HG02938 (cell line): ENCODE results near the gene SLC4A2.

Source experiments
- ATAC-seq: cut with Tn5 transposase; IDR thresholded peaks from one replicate; pipeline ENCODE4 v1.9.1; 2021; ENCODE audit warnings: mild to moderate bottlenecking, moderate library complexity; ENCODE audit not compliant: unreplicated experiment

Gene SLC4A2

GRCh38 chr7:151077705-151078232, 18.4 kb downstream of the SLC4A2 start:
- ATAC-seq: no peak

DNA sequence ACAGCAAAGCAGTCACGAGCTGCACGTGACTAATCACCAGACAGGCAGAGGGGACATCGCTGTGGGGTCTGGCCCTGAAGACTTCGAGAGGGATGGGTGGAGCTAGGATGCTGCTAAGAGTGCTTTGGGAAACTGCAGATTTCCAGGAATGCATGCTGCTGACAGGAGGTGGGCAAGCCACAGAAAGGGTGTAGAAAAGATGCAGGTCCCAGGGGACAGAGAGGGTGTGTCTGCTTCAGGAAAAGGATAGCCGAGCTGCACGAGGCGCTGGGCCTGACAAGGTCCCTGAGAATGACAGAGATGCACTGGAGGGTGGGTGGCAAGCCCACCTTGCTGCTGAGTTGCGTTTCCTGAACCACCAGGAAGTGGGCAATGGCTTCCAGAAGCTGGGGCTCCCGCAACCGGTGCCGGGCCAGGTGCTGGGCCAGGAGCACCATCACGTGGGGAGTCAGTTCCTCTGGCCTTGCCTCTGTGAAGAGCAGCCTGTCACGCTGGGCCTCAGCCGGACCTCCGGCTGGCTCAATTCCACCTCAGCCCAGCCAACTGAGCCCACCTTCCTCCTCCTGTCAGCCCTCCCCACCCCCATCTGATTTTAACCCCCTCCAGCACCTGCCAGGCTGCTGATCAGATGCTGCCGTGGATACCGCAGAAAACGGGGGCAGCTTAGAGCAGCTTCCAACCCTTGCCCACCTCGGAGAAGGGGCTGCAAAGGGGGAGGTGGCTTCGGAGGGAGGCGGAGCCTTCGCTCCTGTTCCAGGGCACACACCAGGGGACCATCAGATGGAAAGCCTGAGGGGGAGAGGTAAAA, 19.0 kb downstream of the SLC4A2 start:
- ATAC-seq: no peak

- no peak for ATAC-seq
Observed at GRCh38 chr7:151079199-151079910, 20.0 kb downstream of the SLC4A2 start.

DNA sequence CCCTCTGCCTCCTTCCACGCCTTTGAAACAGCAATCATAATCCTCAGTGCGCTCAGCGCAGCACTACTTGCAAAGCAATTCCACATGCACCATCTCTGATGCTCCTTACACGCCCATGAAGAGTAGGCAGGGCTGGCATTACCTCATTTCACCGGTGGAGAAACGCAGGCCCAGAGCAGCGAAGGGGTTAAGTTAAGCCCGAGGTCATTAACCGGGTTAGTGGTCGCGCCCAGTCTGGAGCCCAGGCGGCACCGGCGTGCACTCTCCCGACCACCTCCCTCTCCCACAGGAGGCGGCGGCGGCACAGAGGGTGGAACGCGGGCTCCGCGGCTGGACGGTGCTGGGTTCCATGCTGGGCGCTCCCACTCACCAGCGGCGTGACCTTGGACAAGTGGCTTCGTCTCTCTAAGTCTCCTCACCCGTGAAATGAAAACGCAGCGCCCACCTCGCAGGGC, 20.7 kb downstream of the SLC4A2 start:
- ATAC-seq: peak; percentile 10

GRCh38 chr7:151080522-151081169, 21.3 kb downstream of the SLC4A2 start, which contains the start of gene FASTK:
FASTK (minus strand) TSS chr7:151080809; CDS start chr7:151080766, 43 bp downstream.
- peak; percentile 62 for ATAC-seq

DNA sequence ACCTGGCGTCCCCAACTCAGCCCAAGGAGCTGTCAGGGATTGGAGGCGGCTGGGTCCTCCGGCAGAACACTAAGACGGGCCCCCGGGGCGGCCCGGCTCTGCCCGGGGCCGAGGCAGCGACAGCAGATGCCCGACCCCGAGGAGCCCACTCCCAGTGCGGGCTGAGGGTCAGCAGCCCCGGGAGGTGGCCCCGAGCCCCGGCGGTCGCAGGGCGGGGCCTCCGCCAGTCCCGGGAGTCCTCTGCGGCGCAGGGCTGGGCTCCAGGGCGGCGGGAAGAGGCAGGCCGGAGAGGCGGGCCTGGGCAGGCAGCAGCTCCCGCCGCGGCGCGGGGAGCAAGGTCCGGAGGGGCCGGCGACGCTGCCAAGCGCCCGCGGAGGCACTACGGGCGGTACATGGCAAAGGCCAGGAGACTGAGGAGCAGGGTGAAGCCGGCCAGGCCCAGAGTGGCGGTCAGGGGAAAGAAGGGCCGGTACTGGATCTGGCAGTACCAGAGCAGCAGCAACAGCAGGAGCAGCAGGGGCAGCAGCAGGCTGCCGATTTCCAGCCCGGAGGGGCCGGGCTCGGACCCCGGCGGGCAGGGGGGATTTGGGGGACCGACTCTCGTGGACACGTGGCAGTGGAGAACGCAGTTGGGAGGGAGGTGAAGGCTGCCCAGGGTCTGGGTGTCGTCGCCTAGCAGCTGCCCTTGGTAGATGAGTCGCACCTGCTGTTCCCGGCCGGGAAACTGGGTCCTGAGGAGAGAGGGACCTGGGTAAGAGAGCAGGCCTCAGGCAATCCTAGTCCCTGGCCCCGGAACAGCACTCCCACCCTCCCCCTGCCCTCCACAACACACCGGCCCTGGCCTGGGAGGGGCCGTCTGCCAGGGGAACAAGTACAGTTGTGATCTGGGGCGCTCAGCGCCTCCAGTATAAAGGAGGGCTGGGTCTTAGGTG, 22.0 kb downstream of the SLC4A2 start:
- ATAC-seq: no peak

GRCh38 chr7:151082141-151083070, 23.0 kb downstream of the SLC4A2 start:
- ATAC-seq: no peak

- ATAC-seq: peak; percentile 36
Observed at GRCh38 chr7:151083071-151083823, 23.9 kb downstream of the SLC4A2 start, which contains the start of gene TMUB1. TMUB1 (minus strand) TSS chr7:151083493; CDS start chr7:151082563, 930 bp downstream.

- ATAC-seq: no peak
Observed at GRCh38 chr7:151083824-151084160, 24.4 kb downstream of the SLC4A2 start.

- ATAC-seq: no peak
Observed at GRCh38 chr7:151085329-151085690, 25.9 kb downstream of the SLC4A2 start.

DNA sequence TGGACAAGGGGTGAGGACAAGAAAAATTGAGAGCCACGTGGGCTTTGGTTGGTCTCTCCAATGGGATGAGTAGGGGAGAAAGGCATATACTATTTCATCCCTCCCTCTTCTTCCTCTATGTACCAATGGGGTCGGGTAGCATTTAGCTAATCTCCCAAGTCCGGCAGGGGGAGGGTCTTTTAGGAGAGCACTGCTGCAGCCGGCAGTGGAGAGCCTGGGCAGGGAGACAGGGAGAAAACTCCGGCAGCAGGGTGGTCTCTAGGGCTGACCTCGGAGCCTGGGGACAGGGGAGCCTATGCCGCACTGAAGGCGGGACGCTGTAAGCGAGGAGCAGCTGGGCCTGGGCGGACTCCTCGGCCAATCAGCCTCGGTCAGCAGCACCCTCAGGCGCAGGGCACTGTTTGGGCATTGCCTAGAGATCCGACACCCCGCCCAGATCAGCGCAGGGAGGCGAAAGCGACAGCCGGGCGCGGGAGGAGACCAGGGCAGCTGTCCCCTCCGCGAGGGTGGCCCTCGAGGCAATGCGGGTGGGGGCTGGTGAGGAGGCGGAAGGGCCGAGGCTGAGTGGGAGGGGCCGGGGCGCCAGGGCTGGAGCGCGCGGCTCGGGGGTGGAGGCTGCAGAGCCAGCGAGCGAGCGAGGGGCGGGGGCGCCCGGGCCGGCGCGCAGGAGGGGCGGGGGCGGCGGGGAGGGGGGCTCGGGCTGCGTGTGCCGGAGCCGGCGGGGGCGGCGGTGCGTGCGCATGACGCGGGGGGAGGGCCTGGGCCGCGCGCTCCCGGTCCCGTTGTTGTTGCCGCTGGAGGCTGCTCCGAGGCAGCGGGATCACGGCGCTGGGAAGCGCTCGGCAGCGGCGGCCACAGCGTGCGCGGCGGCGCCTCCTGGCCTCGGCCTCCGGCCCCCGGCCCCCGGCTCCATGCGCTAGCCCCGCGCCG, 26.6 kb downstream of the SLC4A2 start, which contains the start of gene AGAP3:
Gene AGAP3, plus strand, starts transcription at position 785 of the 930 bp plus-strand sequence. CDS start 267 bp downstream, outside the sequence.
- ATAC-seq: peak; percentile 34

DNA sequence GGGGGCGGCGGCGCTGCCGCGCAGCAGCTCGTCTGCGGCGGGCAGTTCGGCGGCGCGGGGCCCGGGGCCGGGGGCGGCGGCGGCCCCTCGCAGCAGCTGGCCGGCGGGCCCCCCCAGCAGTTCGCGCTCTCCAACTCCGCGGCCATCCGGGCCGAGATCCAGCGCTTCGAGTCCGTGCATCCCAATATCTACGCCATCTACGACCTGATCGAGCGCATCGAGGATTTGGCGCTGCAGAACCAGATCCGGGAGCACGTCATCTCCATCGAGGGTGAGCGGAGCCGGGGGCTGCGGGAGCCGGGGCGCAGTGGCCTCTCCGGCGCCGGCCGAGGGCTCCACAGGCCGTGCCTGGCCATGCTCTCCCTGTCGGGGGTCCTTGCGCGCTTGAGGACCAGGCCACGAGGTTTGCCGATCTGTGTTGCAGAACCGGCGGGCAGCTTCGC, 27.4 kb downstream of the SLC4A2 start:
- no peak for ATAC-seq

DNA sequence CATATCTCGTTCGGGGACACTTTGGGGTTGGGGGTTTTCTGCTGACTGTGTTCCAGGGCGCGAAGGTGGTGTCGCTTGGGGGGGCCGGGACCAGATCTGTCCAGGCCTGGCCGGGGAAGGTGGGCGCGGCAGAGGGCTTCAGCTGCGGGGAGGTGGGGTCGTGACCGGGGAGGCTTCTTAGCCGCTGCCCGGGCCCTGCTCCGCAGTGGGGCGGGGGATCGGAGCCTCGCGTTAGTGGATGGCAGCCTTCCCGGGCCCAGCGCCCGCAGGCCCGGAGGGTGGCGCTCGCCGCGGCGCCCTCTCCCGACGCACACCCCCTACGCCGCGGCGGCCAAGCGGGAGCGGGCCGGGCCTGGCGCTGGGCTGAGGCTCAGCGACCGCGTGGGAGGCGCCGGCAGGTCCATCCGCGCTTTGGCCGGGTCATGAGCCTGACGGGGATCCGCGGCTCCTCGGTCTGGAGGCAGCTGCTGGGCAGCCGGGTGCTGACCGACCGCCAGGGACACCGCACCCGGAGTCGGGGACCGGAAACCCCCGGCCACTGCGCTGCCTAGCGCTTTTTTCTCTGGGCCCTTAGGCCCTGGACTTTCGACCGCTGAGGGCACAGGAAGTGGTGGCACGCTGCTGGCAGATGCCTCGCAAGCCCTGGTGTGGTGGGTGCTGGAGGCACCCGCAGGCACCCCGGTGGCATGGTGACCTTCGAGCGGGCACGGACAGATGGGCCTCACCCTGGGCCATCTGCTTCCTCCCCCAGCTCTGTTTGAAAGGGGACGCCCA, 28.0 kb downstream of the SLC4A2 start:
- ATAC-seq: no peak

DNA sequence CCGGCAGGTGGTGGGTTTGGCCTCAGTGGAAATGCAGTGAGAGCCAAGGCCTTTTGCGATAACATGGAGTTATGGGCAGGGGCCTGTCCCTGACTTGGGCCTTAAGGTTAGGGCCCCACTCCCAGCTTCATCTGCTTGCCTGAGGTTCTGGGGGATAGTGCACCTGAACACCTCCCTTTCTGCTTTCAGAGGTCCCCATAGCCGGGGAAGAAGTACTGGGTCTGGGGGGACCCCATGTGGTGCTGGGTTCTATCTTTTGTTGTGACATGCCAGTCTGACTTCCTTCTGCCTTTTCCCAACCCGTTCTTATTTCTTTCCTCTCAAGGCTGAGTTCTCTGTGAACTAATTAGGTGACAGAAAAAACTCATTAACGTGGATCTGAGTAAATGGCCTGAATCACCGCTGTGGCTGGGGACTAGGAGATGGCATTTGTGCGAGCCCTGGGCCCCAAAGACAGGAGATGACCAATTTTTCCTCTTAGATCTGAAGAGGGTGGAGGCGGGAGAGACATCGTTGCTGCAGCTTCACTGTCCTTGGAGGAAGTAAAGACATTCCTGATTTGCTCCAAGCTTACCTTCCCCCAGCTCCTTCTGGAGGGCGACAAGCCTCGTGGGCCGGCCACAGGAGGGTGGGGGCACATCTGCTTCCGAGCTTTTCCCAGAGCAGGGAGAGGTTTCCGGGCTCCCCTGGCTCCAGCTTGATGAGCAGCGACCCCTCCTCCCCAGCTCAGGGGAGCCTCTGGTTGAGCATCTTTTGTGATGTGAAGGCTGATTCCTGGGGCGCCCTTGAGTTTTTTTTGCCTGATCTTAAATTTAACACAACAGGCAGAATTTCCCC, 28.8 kb downstream of the SLC4A2 start:
- ATAC-seq: no peak

DNA sequence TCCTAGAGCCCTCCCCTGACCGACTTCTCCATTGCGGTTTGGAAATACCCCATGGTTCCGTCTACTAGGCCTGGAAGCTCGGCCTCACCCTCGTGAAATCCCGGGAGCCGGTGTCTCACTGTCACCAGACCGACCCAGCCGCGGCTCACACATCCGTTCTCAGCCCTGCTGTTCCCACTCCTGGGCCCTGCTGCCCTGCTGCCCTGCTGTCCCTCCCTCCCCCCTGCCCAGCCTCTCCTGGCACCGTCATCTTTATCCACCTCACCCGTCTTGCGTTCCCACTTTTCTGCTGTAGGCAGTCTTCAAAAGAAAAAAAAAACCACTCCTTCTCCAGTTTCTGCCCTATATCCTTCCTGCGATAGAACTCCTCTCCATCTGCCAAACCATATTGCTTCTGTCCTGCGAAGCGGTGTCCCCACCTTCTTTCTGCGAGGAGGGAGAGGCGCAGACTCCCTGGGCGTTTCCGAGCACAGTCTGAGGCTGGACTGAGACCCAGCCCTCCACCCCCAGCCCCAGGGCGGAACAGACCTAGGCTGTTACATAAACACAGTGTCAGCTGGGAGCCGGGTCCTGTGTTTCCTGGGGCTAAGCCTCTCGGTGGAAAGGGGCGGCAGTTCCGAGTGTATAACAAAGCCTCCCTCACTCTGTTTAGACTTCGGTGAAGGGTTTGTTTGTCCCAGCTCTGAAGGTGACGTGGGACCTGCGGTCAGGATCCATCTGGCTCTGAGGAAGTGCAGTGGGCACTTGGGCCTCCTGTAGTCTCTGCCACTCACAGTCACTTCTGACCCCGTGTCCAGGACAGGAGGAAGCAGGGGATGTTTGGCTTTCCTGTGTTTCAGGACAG, 29.7 kb downstream of the SLC4A2 start:
- ATAC-seq: no peak
